SU-DHL-6 (cell line): Measurements from ENCODE around the gene CERS1.

Source experiments
- H2AFZ ChIP-seq: fragments of 200-600 bp; sonication (generic); 2 replicates; pipeline ENCODE4 v1.6.1; 2014; ENCODE audit warnings: low read depth, mild to moderate bottlenecking, moderate library complexity, mixed read lengths, antibody characterized with exemption, low read length; ENCODE audit not compliant: severe bottlenecking
- H3F3A ChIP-seq: fragments of 200-600 bp; shearing (Covaris generic); 2 replicates; pipeline ENCODE4 v1.6.0; 2016; ENCODE audit warnings: antibody characterized with exemption, mild to moderate bottlenecking; ENCODE audit not compliant: insufficient read depth
- H3K27ac ChIP-seq: fragments of 200-600 bp; sonication (generic); 2 replicates; pipeline ENCODE4 v1.5.1; 2016; ENCODE audit warnings: low read depth, mild to moderate bottlenecking, low read length, moderate library complexity, mixed read lengths
- H3K27me3 ChIP-seq: fragments of 200-600 bp; sonication (generic), shearing (Covaris generic); 2 replicates; pipeline ENCODE4 v1.6.0; 2014; ENCODE audit warnings: mild to moderate bottlenecking, low read length
- H3K36me3 ChIP-seq: fragments of 200-600 bp; sonication (generic); 2 replicates; pipeline ENCODE4 v1.6.1; 2014; ENCODE audit warnings: mild to moderate bottlenecking, low read length, mixed read lengths
- H3K4me2 ChIP-seq: fragments of 300-600, 200-600 bp; shearing (Covaris generic), sonication (generic); 2 replicates; pipeline ENCODE4 v1.6.0; 2014; ENCODE audit warnings: low read length, low read depth, mild to moderate bottlenecking; ENCODE audit not compliant: poor library complexity, severe bottlenecking
- H3K4me3 ChIP-seq: fragments of 200-600 bp; sonication (generic); 2 replicates; pipeline ENCODE4 v1.5.1; 2014; ENCODE audit warnings: antibody characterized with exemption, low read length, mild to moderate bottlenecking, mixed read lengths; ENCODE audit not compliant: insufficient read depth, poor library complexity, severe bottlenecking
- H3K79me2 ChIP-seq: fragments of 200-600 bp; sonication (generic); 2 replicates; pipeline ENCODE4 v1.6.1; 2014; ENCODE audit warnings: mild to moderate bottlenecking, low read length, moderate library complexity; ENCODE audit not compliant: insufficient read depth
- H3K9ac ChIP-seq: fragments of 200-600 bp; sonication (generic); 2 replicates; pipeline ENCODE4 v1.7.0; 2014; ENCODE audit warnings: mild to moderate bottlenecking, low read length
- H3K9me2 ChIP-seq: fragments of 200-600 bp; sonication (generic); replicated peaks from 2 replicates; pipeline ENCODE4 v1.6.1; 2014; ENCODE audit warnings: low read length; ENCODE audit not compliant: insufficient read depth
- H3K9me3 ChIP-seq: fragments of 200-600 bp; sonication (generic); 2 replicates; pipeline ENCODE4 v1.6.1; 2014; ENCODE audit warnings: low read length, mixed read lengths; ENCODE audit not compliant: insufficient read depth
- H4K20me1 ChIP-seq: fragments of 200-600 bp; sonication (generic); 2 replicates; pipeline ENCODE4 v1.6.1; 2014; ENCODE audit warnings: low read depth, mild to moderate bottlenecking, antibody characterized with exemption, low read length, moderate library complexity, mixed read lengths
- CTCF ChIP-seq: fragments of 200-600 bp; sonication (generic); IDR thresholded peaks from one replicate; pipeline ENCODE4 v1.5.1; 2017; ENCODE audit warnings: antibody characterized with exemption, mild to moderate bottlenecking, low read length, moderate library complexity; ENCODE audit not compliant: insufficient read depth, poor library complexity, severe bottlenecking
- EZH2phosphoT487 ChIP-seq: fragments of 200-600 bp; sonication (generic), shearing (Covaris generic); conservative IDR thresholded peaks from 2 replicates; pipeline ENCODE4 v1.6.1; 2018; ENCODE audit warnings: mild to moderate bottlenecking, antibody characterized with exemption, low read length, moderate library complexity, mixed read lengths

The CERS1 gene

GRCh38 chr19:18921593-18921992 lies 25.6 kb upstream of the CERS1 start:
- Histone ChIP-seq H3K9me3 (no peaks in the 10 kb centered on the region), H3K27ac (no peak overlapping the region), H3K36me3 (no peaks in the 10 kb centered on the region), H3F3A (peaks cover 6% of the 10 kb centered on the region; the same call in 1 of the 2 replicates), H3K4me2 (no peak overlapping the region), H3K27me3 (no peaks in the 10 kb centered on the region), H2AFZ (no peak overlapping the region), H3K9ac (no peak overlapping the region), H4K20me1 (no peaks in the 10 kb centered on the region; the same call in 1 of the 2 replicates), H3K9me2 (no peaks in the 10 kb centered on the region), H3K79me2 (peaks cover 44% of the 10 kb centered on the region), H3K4me3 (no peak overlapping the region)
- TF ChIP-seq EZH2phosphoT487 (no peak), CTCF (no peak)

DNA sequence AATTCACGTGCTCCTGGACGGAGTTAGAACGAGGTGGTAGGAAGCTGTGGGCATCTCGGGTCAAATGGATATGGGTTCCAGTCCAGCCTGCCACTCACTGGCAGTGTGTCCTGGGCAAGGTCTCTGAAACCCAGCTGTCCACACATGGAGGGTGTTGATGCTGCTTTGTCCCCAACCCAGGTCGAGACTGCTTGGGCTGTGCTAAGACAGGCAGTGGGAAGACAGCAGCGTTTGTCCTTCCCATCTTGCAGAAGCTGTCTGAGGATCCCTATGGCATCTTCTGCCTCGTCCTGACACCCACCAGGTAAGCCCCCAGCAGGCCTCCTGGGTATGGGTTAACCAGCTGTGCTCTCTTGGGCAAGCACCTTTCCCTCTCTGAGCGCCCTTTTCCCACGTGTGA lies 24.4 kb upstream of the CERS1 start:
- Histone ChIP-seq H3K79me2 (peaks cover 51% of the 10 kb centered on the region), H3K4me3 (peak overlapping the region; percentile 91), H3K4me2 (peak overlapping the region; percentile 72), H3K36me3 (no peaks in the 10 kb centered on the region), H3K9ac (peak overlapping the region; percentile 76), H3K27me3 (no peaks in the 10 kb centered on the region), H2AFZ (no peak overlapping the region), H3K27ac (no peak overlapping the region), H3K9me2 (no peaks in the 10 kb centered on the region), H3K9me3 (no peaks in the 10 kb centered on the region), H3F3A (peaks cover 6% of the 10 kb centered on the region; the same call in 1 of the 2 replicates), H4K20me1 (no peaks in the 10 kb centered on the region; the same call in 1 of the 2 replicates)
- TF ChIP-seq CTCF (no peak), EZH2phosphoT487 (no peak)

GRCh38 chr19:18919900-18920214 lies 23.9 kb upstream of the CERS1 start:
- H3F3A ChIP-seq = peaks cover 6% of the 10 kb centered on the region; the same call in 1 of the 2 replicates
- H3K4me3 ChIP-seq = peak overlapping the region; percentile 91
- no peak overlapping the region for H3K27ac ChIP-seq
- H3K27me3 ChIP-seq = no peaks in the 10 kb centered on the region
- no peaks in the 10 kb centered on the region for H3K9me2 ChIP-seq
- H4K20me1 ChIP-seq = no peaks in the 10 kb centered on the region; the same call in 1 of the 2 replicates
- peak overlapping the region; percentile 76 for H3K9ac ChIP-seq
- H3K79me2 ChIP-seq = peaks cover 56% of the 10 kb centered on the region
- H3K36me3 ChIP-seq = no peaks in the 10 kb centered on the region
- H3K9me3 ChIP-seq = no peaks in the 10 kb centered on the region
- peak overlapping the region; percentile 72 for H3K4me2 ChIP-seq
- H2AFZ ChIP-seq = no peak overlapping the region
- no peak for TF ChIP-seq EZH2phosphoT487

DNA sequence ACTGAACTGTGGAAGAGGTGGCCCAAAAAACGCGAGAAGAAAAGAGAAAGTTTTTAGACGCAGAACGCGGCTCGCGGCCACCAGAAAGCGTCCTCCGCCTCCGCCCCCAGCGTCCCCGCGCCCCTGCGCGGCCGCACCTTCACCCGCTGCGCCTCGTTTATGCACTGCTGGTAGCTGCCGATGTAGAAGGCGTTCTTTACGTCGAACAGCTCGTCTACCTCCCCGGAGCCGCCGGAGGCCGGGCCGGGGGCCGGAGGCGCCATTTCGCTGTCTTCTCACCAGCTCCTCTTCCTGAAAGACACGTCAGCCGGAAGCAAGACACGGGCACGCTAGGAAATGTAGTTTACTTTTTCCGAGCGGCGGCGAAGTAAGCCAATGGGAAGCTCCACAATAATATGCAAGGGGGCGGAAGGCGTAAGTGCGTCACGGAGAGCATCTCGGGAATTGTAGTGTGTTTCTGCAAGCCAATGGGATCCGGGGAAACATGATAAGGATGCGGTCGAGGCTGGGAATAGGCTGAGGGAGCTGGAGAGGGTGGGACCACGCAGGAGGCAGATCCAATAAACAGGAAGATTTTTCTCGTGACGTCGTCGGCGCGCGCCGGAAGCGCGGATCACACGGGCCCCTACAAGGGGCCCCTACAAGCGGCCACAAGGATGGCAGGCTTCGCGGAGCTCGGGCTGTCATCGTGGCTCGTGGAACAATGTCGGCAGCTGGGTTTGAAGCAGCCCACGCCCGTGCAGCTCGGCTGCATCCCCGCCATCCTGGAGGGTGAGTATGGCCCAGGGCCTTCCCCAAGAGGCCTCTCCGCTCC lies 23.3 kb upstream of the CERS1 start, which contains the start of the genes COPE and DDX49:
Gene COPE, minus strand, starts transcription at position 302 of the 814 bp plus-strand sequence. Its CDS starts 39 bp downstream, at position 263.
Gene DDX49, plus strand, starts transcription at position 630 of the 814 bp plus-strand sequence. Its CDS starts 27 bp downstream, at position 657.
- peaks cover 6% of the 10 kb centered on the region; the same call in 1 of the 2 replicates for H3F3A ChIP-seq

More for the DNA sequence above, 23.3 kb upstream of the CERS1 start, which contains the start of the genes COPE and DDX49:
- Histone ChIP-seq H3K27me3 (no peaks in the 10 kb centered on the region), H3K36me3 (no peaks in the 10 kb centered on the region), H3K79me2 (peaks cover 62% of the 10 kb centered on the region), H3K9ac (peak within 1 kb of the TSS; percentile 82), H2AFZ (peak within 1 kb of the TSS; percentile 43), H3K27ac (peak within 1 kb of the TSS; percentile 75), H3K9me3 (no peaks in the 10 kb centered on the region), H3K4me2 (peak within 1 kb of the TSS; percentile 89), H4K20me1 (no peaks in the 10 kb centered on the region; the same call in 1 of the 2 replicates), H3K9me2 (no peaks in the 10 kb centered on the region), H3K4me3 (peak within 1 kb of the TSS; percentile 94)
- no peak for TF ChIP-seq CTCF
- TF ChIP-seq EZH2phosphoT487 = no peak
